Nephron (organoid): ENCODE data around the gene BCL11A.

ENCODE experiments used
- H3K27ac Mint-ChIP-seq, 3 experiments: 2 replicates each; pipeline ENCODE4 v1.8.0; 2020; ENCODE audit warnings: mixed read lengths in 3 of 3, mild to moderate bottlenecking in 2 of 3, moderate library complexity in 1 of 3
- H3K27me3 Mint-ChIP-seq: 2 replicates; pipeline ENCODE4 v1.8.0; 2021; ENCODE audit warnings: low read depth, mild to moderate bottlenecking, moderate library complexity, mixed read lengths
- H3K36me3 Mint-ChIP-seq: 2 replicates; pipeline ENCODE4 v1.8.0; 2020; ENCODE audit warnings: low read depth, mixed read lengths
- H3K4me1 Mint-ChIP-seq: 2 replicates; pipeline ENCODE4 v1.8.0; 2020; ENCODE audit warnings: mixed read lengths
- H3K4me3 Mint-ChIP-seq, 3 experiments: 2 replicates each; pipeline ENCODE4 v1.8.0; 2020; ENCODE audit warnings: mild to moderate bottlenecking in 3 of 3, mixed read lengths in 3 of 3, moderate library complexity in 2 of 3
- H3K9me3 Mint-ChIP-seq: 2 replicates; pipeline ENCODE4 v1.8.0; 2020; ENCODE audit warnings: mixed read lengths
- CTCF ChIP-seq, 3 experiments: fragments of 200-600 bp; sonication (generic); IDR thresholded peaks; one replicate each; pipeline ENCODE4 v1.5.0; 2021; ENCODE audit warnings: antibody characterized with exemption in 3 of 3; ENCODE audit not compliant: unreplicated experiment in 3 of 3

BCL11A gene

GRCh38 chr2:60567919-60568768, 14.7 kb upstream of the BCL11A start:
- TF ChIP-seq CTCF (IDR thresholded peaks at IDR 0.05; ENCODE audit: unreplicated experiment in 3 of 3), result no peak
- H3K27ac Mint-ChIP-seq, result no peak overlapping the region
- H3K9me3 Mint-ChIP-seq, result no peaks in the 10 kb centered on the region
- H3K36me3 Mint-ChIP-seq, result no peaks in the 10 kb centered on the region
- H3K4me3 Mint-ChIP-seq, result no peak overlapping the region
- H3K4me1 Mint-ChIP-seq, result peaks cover 6% of the 10 kb centered on the region
- peaks cover 40% of the 10 kb centered on the region for H3K27me3 Mint-ChIP-seq

GRCh38 chr2:60567096-60567495, 13.6 kb upstream of the BCL11A start:
- TF ChIP-seq CTCF (IDR thresholded peaks at IDR 0.05; ENCODE audit: unreplicated experiment in 3 of 3), result no peak
- Mint-ChIP-seq H3K9me3 (no peaks in the 10 kb centered on the region), H3K4me1 (peaks cover 6% of the 10 kb centered on the region), H3K27ac (no peak overlapping the region), H3K27me3 (peaks cover 44% of the 10 kb centered on the region), H3K36me3 (no peaks in the 10 kb centered on the region), H3K4me3 (peak overlapping the region in 1 of 3 experiments; percentile 35)

GRCh38 chr2:60565472-60565871, 12.0 kb upstream of the BCL11A start:
- no peak overlapping the region for H3K4me3 Mint-ChIP-seq
- H3K9me3 Mint-ChIP-seq, result no peaks in the 10 kb centered on the region
- H3K4me1 Mint-ChIP-seq, result peaks cover 6% of the 10 kb centered on the region
- no peaks in the 10 kb centered on the region for H3K36me3 Mint-ChIP-seq
- peak; percentile 47 to 53 (median 52) for TF ChIP-seq CTCF (IDR thresholded peaks at IDR 0.05; ENCODE audit: unreplicated experiment in 3 of 3)
- H3K27me3 Mint-ChIP-seq, result peaks cover 58% of the 10 kb centered on the region
- H3K27ac Mint-ChIP-seq, result no peak overlapping the region

- TF ChIP-seq CTCF (IDR thresholded peaks at IDR 0.05; ENCODE audit: unreplicated experiment in 3 of 3), result peak; percentile 27 to 46 (median 32)
- Mint-ChIP-seq H3K4me3 (no peak overlapping the region), H3K4me1 (peaks cover 10% of the 10 kb centered on the region), H3K9me3 (no peaks in the 10 kb centered on the region), H3K36me3 (no peaks in the 10 kb centered on the region), H3K27ac (no peak overlapping the region), H3K27me3 (peaks cover 83% of the 10 kb centered on the region)
These were observed 7.5 kb upstream of the BCL11A start for GRCh38 chr2:60560734-60561644.

GRCh38 chr2:60559880-60560279, 6.4 kb upstream of the BCL11A start:
- TF ChIP-seq CTCF (IDR thresholded peaks at IDR 0.05; ENCODE audit: unreplicated experiment in 3 of 3), result no peak
- no peak overlapping the region for H3K27ac Mint-ChIP-seq
- no peaks in the 10 kb centered on the region for H3K36me3 Mint-ChIP-seq
- no peak overlapping the region for H3K4me3 Mint-ChIP-seq
- no peaks in the 10 kb centered on the region for H3K9me3 Mint-ChIP-seq
- H3K27me3 Mint-ChIP-seq, result peaks cover 83% of the 10 kb centered on the region
- H3K4me1 Mint-ChIP-seq, result peaks cover 15% of the 10 kb centered on the region
